ENCODE results near the gene SEC16B.

Gene SEC16B

GRCh38 chr1:177914603-177915002 is 55.3 kb downstream of the SEC16B start:
- H3K27ac ChIP-seq: no peak overlapping the region
- TF ChIP-seq ZFX (IDR thresholded peaks at IDR 0.05; ENCODE audit: borderline replicate concordance) (no peak), CTCF (IDR thresholded peaks at IDR 0.05) (no peak)

DNA sequence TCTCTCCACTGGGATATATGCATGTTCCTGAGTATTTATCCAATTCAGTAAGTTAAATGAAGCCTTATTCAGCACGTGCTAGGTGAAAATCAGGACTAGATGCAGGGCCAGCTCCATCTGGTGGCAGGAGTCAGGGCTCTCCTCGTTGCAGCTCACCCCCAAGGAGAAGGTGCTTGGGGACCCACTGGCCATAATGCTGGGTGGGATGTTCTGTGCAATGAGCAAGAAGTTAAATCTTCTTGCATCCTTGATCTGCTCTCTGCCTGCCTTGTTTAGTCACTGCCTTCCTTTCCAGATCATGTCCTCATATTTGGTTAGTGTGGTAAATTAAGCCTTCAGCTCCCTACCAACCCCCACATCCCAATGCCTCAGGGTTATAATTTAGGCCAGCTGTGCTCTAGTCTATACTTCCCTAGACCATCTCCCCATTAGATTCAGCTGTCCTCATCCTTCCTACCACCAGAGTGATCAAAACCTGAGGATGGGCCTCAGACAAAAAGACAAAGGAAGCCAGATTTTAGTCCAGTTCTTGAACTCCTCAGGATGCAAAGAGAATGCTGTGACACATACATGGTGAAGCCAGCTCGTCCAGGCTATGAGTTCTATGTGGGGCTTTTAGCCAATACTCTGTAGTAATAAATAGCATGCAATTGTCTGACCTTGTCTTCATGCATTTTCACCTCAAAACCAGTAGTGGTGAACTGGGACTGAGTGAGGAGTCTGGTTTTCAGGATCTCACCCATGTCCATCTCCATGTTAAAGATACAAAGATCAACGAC is 55.9 kb downstream of the SEC16B start:
- peak; percentile 84 for TF ChIP-seq CTCF (IDR thresholded peaks at IDR 0.05)
- no peak for TF ChIP-seq ZFX (IDR thresholded peaks at IDR 0.05; ENCODE audit: borderline replicate concordance)
- H3K27ac ChIP-seq: no peak overlapping the region

GRCh38 chr1:177912991-177913390 is 56.9 kb downstream of the SEC16B start:
- TF ChIP-seq ZFX (IDR thresholded peaks at IDR 0.05; ENCODE audit: borderline replicate concordance) (no peak), CTCF (IDR thresholded peaks at IDR 0.05) (no peak)

GRCh38 chr1:177909416-177909815 is 60.4 kb downstream of the SEC16B start:
- H3K27ac ChIP-seq: no peak overlapping the region
- TF ChIP-seq CTCF (IDR thresholded peaks at IDR 0.05): no peak
- TF ChIP-seq ZFX (IDR thresholded peaks at IDR 0.05; ENCODE audit: borderline replicate concordance): no peak

More at GRCh38 chr1:177912991-177913390, 56.9 kb downstream of the SEC16B start:
- no peak overlapping the region for H3K27ac ChIP-seq

DNA sequence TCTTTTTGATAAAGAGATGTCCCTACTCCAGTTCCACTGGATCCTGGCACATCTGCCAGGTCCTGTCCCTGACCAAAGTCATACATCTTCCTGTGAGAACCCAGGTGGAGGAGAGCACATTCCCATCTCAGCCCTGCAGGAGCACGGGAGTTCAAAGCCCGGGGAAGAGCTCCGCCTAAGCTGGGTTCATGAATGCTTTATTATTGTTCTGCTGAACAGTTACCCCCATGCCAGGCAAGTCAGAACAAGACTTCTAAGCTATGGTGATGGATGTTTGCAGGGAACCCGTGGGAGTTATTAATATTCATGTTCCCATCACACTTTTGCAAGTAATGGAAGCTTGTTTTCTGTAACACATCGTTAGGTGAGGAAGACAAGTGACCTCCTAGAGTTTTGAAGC is 62.9 kb downstream of the SEC16B start:
- TF ChIP-seq CTCF (IDR thresholded peaks at IDR 0.05) (no peak), ZFX (IDR thresholded peaks at IDR 0.05; ENCODE audit: borderline replicate concordance) (no peak)

DNA sequence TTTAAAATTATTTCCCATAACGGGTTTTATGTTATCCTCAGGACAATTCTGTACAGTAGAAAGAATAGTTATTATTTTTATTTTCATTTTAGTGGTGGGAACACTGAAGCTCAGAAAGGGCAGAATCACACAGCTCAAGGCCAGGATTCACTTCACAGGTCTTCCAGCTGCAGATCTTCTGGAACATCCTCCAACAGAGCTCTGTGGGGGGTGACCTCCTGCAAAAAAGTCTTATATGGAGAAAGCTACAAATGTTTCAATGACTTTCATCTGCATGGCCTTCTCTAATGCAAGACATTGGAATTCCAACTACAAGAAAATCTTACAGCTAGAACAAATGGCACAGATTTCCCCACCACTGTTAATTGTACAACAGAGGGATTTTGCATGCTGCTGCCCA is 64.2 kb downstream of the SEC16B start:
- TF ChIP-seq ZFX (IDR thresholded peaks at IDR 0.05; ENCODE audit: borderline replicate concordance) (no peak), CTCF (IDR thresholded peaks at IDR 0.05) (no peak)
- H3K27ac ChIP-seq: no peak overlapping the region

More for the DNA sequence above, 62.9 kb downstream of the SEC16B start:
- no peak overlapping the region for H3K27ac ChIP-seq

DNA sequence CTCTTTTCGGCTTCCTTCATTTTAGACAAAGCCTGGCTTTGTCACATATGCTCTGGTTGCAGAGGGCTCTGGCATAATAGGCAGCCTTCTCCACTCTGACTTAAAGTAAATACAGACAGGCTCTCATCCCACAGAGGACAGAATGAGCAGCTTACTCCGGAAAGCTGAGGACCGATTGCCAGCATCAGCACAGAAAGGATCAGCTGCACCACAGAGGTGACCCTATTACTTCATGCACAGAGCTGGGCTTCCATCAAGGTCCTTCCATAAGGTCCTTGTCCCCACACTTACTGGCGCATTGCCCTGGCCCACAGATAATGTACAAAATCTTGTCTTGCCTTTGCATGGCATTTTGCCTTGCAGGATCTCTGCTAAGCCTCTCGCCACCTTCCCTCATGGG is 67.6 kb downstream of the SEC16B start:
- no peak overlapping the region for H3K27ac ChIP-seq
- TF ChIP-seq ZFX (IDR thresholded peaks at IDR 0.05; ENCODE audit: borderline replicate concordance): no peak
